Ascending aorta (tissue), 2 donors: ENCODE results near the gene CAMTA1. TPM values are rescaled to one million over a fixed set of nuclear protein-coding genes. Genes with fewer than 3 reads are reported as not detected.

Experiments used
- DNase-seq, 2 donors: peaks; one replicate each; pipeline ENCODE4 v3.0.0-alpha.2; 2019; ENCODE audit warnings: low spot score in 2 of 2
- H3K27ac ChIP-seq, 2 donors: fragments of 200-600 bp; sonication (generic); one replicate each; pipeline ENCODE4 v1.5.1; 2016 to 2017; ENCODE audit warnings: mild to moderate bottlenecking in 1 of 2
- H3K27me3 ChIP-seq: fragments of 200-600 bp; sonication (generic); one replicate; pipeline ENCODE4 v1.5.1; 2017
- H3K36me3 ChIP-seq, 2 donors: fragments of 200-600 bp; sonication (generic); one replicate each; pipeline ENCODE4 v1.5.1; 2016
- H3K4me1 ChIP-seq, 2 donors: fragments of 200-600 bp; sonication (generic); one replicate each; pipeline ENCODE4 v1.5.1; 2016 to 2017; ENCODE audit warnings: mild to moderate bottlenecking in 1 of 2
- H3K4me3 ChIP-seq, 2 donors: fragments of 200-600 bp; sonication (generic); one replicate each; pipeline ENCODE4 v1.5.1; 2016 to 2017; ENCODE audit warnings: mild to moderate bottlenecking in 1 of 2
- H3K9me3 ChIP-seq, 2 donors: fragments of 200-600 bp; sonication (generic); one replicate each; pipeline ENCODE4 v1.5.1; 2016
- intact Hi-C: fragments of 100-400 bp; cut with DNase I; formaldehyde crosslinking; loops from one replicate; pipeline ENCODE4 v1.15.1; 2023
- total RNA-seq: library from RNA; depleted of rRNA; stranded (reverse); fragments of >200 nt; gene quantifications from one replicate; pipeline ENCODE4 v1.1.0, GENCODE V29; 2016
- TF ChIP-seq, protein P1 (sequence below), 3 experiments: fragments of 200-600 bp in 2 of 3; fragments of 450-650 bp in 1 of 3; sonication (generic) in 2 of 3; IDR thresholded peaks; one replicate each; pipeline ENCODE4 v1.5.1; 2016 to 2019; ENCODE audit warnings: antibody characterized with exemption in 3 of 3, mild to moderate bottlenecking in 1 of 3, moderate library complexity in 1 of 3

The CAMTA1 gene
- total RNA-seq, 1 donor from 2014 or later, result 53.3 TPM

DNA sequence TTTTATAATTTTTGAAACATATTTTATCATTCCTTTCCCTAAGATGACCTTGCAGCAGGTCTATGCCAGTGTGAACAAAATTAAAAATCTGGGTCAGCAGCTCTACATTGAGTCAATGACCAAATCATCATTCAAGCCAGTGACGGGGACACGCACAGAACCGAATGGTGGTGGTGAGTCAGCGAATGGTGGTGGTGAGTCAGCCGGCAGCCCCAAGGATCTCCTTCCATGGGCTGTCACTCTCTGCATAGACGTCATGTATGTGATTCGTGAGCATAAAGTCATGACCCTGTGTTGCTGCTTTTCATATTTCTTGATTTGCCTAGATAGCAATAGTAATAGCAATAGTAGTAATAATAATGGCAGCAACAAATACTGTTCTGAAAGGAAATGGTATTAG, 1025.1 kb downstream of the CAMTA1 start:
- TF ChIP-seq, protein P1, sequence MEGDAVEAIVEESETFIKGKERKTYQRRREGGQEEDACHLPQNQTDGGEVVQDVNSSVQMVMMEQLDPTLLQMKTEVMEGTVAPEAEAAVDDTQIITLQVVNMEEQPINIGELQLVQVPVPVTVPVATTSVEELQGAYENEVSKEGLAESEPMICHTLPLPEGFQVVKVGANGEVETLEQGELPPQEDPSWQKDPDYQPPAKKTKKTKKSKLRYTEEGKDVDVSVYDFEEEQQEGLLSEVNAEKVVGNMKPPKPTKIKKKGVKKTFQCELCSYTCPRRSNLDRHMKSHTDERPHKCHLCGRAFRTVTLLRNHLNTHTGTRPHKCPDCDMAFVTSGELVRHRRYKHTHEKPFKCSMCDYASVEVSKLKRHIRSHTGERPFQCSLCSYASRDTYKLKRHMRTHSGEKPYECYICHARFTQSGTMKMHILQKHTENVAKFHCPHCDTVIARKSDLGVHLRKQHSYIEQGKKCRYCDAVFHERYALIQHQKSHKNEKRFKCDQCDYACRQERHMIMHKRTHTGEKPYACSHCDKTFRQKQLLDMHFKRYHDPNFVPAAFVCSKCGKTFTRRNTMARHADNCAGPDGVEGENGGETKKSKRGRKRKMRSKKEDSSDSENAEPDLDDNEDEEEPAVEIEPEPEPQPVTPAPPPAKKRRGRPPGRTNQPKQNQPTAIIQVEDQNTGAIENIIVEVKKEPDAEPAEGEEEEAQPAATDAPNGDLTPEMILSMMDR (IDR thresholded peaks at IDR 0.05), result no peak
- H3K36me3 ChIP-seq, result peaks cover 49 to 73% of the 10 kb centered on the region in 2 donors
- peaks cover 0 to 13% of the 10 kb centered on the region in 2 donors for H3K9me3 ChIP-seq
- no peaks in the 10 kb centered on the region for H3K4me1 ChIP-seq
- no peak for DNase-seq
- intact Hi-C loops, result no loop called here
- H3K27me3 ChIP-seq, result no peaks in the 10 kb centered on the region
- no peak overlapping the region for H3K4me3 ChIP-seq
- no peak overlapping the region for H3K27ac ChIP-seq

DNA sequence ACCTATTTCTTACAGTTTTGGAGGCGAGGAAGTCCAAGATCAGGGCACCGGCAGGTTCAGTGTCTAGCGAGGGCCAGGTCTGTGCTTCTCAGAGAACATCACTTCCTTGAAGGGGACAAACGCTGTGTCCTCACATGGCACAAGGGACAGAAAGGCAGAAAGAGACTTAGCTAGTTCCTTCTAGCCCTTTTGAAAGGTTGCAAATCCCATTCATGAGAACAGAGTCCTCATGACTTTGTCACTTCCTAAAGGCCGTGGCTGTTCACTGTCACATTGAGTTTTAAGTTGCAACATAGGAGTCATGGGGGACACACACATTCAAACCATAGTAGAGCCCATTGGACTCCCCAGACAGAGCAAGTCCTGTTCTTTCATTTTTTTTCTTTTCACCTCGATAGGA, 1026.2 kb downstream of the CAMTA1 start:
- Histone ChIP-seq H3K27ac (no peak overlapping the region), H3K27me3 (no peaks in the 10 kb centered on the region), H3K36me3 (peaks cover 42 to 63% of the 10 kb centered on the region in 2 donors), H3K9me3 (peaks cover 0 to 13% of the 10 kb centered on the region in 2 donors), H3K4me3 (no peak overlapping the region), H3K4me1 (no peaks in the 10 kb centered on the region)
- DNase-seq, result no peak
- intact Hi-C loops, result no loop called here
- TF ChIP-seq, protein P1 (IDR thresholded peaks at IDR 0.05), result no peak

DNA sequence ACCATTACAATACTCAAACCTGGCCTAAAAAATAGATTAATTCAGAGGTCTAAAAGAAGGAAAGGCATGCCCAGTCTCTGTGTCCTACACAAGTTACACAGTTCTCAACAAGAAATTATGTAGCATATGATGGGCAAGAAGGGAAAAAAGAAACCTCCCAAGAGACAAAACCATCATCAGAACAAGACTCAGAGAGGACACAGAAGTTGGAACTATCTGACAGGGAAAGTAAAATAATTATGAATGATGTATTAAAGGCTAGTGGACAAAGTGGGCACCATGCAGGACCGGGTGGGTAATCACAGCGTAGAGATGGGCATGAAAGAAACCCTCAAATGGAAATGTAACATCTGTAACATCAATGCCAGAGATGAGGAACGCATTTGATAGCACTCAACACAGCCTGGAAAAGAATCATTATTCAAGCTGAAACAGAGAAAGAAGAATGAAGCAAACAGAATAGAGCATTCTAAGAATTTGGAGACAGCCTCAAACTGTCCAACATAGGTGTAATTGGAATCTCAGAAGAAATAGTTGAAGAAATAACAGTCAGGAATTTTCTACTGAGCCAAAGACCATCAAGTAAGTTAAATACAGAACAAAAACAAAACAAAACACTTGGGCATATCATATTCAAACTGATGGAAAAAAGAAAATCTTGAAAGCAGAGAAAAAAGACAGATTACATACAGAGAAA, 1028.6 kb downstream of the CAMTA1 start:
- Histone ChIP-seq H3K27me3 (no peaks in the 10 kb centered on the region), H3K27ac (no peak overlapping the region), H3K4me1 (no peaks in the 10 kb centered on the region), H3K36me3 (peaks cover 56 to 69% of the 10 kb centered on the region in 2 donors), H3K9me3 (peaks cover 0 to 13% of the 10 kb centered on the region in 2 donors), H3K4me3 (no peak overlapping the region)
- TF ChIP-seq, protein P1 (IDR thresholded peaks at IDR 0.05), result no peak
- intact Hi-C loops, result no loop called here
- no peak for DNase-seq

Other genes with a start within 250 kb of the CAMTA1 start
- gene NOL9, start 230.9 kb upstream of the CAMTA1 start, total RNA-seq, result 31.0 TPM
- gene TAS1R1, start 230.1 kb upstream of the CAMTA1 start, total RNA-seq, result not detected
- gene ZBTB48, start 205.5 kb upstream of the CAMTA1 start, total RNA-seq, result 106 TPM
- gene KLHL21, start 182.6 kb upstream of the CAMTA1 start, total RNA-seq, result 147 TPM
- gene PHF13, start 171.7 kb upstream of the CAMTA1 start, total RNA-seq, result 1.5 TPM
- gene THAP3, start 160.6 kb upstream of the CAMTA1 start, total RNA-seq, result 9.3 TPM
- gene DNAJC11, start 83.6 kb upstream of the CAMTA1 start, total RNA-seq, result 12.9 TPM